DMS114 treated with DMSO at 0.1 percent for 48 hours (cell line): ENCODE data around the gene EN2.

Source experiments
- DNase-seq: peaks from one replicate; lab custom pipeline; 2025; ENCODE audit not compliant: unreplicated experiment; lab: John Stamatoyannopoulos, UW

The EN2 gene

GRCh38 chr7:155450558-155450969 lies 7.4 kb upstream of the EN2 start:
- DNase-seq: no peak

- DNase-seq: no peak
Observed at GRCh38 chr7:155450970-155451801, 6.7 kb upstream of the EN2 start.

- DNase-seq: no peak
Observed at GRCh38 chr7:155451840-155452239, 6.1 kb upstream of the EN2 start.

GRCh38 chr7:155452505-155453295 lies 5.2 kb upstream of the EN2 start:
- no peak for DNase-seq

- DNase-seq: no peak
Observed at GRCh38 chr7:155453296-155454182, 4.4 kb upstream of the EN2 start.

- no peak for DNase-seq
Observed at GRCh38 chr7:155454183-155455112, 3.5 kb upstream of the EN2 start.

- DNase-seq: no peak
Observed at GRCh38 chr7:155455132-155455693, 2.7 kb upstream of the EN2 start.

- no peak for DNase-seq
Observed at GRCh38 chr7:155455776-155456737, 1.9 kb upstream of the EN2 start.

GRCh38 chr7:155456738-155457543 lies 988 bp upstream of the EN2 start:
- peak; percentile 75 for DNase-seq

GRCh38 chr7:155457544-155458110 lies 302 bp upstream of the EN2 start:
- no peak for DNase-seq

GRCh38 chr7:155458878-155459699 lies 1.2 kb downstream of the EN2 start:
- no peak for DNase-seq

- DNase-seq: no peak
Observed at GRCh38 chr7:155459700-155460461, 2.0 kb downstream of the EN2 start.

- DNase-seq: no peak
Observed at GRCh38 chr7:155460926-155461613, 3.1 kb downstream of the EN2 start.

- no peak for DNase-seq
Observed at GRCh38 chr7:155461631-155462030, 3.7 kb downstream of the EN2 start.

GRCh38 chr7:155462163-155462735 lies 4.3 kb downstream of the EN2 start:
- no peak for DNase-seq
